KOPT-K1 (cell line): ENCODE data around the gene CBX3.
A peak's percentile ranks its signal among the peaks of the same experiment; 100 is the strongest.

Experiments used
- H3K27ac ChIP-seq: fragments of 200-600 bp; sonication (generic); 2 replicates; pipeline ENCODE4 v1.5.1; 2016; ENCODE audit warnings: antibody characterized with exemption, mild to moderate bottlenecking, low read depth, low read length; ENCODE audit not compliant: poor library complexity, severe bottlenecking
- H3K36me3 ChIP-seq: fragments of 200-600 bp; sonication (generic); 2 replicates; pipeline ENCODE4 v1.5.1; 2017; ENCODE audit warnings: antibody characterized with exemption, mild to moderate bottlenecking, low read length, moderate library complexity; ENCODE audit not compliant: insufficient read depth
- H3K9me3 ChIP-seq: fragments of 200-600 bp; sonication (generic); 2 replicates; pipeline ENCODE4 v1.5.1; 2017; ENCODE audit warnings: antibody characterized with exemption, low read length, mild to moderate bottlenecking; ENCODE audit not compliant: insufficient read depth, poor library complexity, severe bottlenecking

The CBX3 gene

DNA sequence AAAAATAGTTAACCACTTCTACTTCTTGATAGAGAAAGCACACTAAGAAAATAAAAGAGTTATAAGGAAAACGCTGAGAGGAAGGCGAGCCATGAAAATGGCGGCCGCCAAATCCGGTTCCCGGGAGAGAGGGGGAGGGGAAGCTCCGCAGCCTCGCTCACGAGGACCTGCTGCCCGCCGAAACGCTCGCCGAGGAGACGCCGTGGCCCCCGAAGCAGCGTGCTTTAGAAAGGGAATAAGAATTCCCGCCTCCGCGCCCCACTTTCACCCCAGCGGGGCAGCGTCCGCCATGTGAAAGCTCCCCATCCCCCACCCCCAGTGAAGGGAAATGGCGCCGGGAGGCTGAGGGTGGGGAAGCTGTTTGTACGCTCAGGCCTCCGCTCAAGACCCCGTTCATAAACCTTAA, 1.5 kb upstream of the CBX3 start:
- peak overlapping the region; percentile 99 for H3K27ac ChIP-seq
- peaks cover 70% of the 10 kb centered on the region for H3K36me3 ChIP-seq
- no peaks in the 10 kb centered on the region for H3K9me3 ChIP-seq

DNA sequence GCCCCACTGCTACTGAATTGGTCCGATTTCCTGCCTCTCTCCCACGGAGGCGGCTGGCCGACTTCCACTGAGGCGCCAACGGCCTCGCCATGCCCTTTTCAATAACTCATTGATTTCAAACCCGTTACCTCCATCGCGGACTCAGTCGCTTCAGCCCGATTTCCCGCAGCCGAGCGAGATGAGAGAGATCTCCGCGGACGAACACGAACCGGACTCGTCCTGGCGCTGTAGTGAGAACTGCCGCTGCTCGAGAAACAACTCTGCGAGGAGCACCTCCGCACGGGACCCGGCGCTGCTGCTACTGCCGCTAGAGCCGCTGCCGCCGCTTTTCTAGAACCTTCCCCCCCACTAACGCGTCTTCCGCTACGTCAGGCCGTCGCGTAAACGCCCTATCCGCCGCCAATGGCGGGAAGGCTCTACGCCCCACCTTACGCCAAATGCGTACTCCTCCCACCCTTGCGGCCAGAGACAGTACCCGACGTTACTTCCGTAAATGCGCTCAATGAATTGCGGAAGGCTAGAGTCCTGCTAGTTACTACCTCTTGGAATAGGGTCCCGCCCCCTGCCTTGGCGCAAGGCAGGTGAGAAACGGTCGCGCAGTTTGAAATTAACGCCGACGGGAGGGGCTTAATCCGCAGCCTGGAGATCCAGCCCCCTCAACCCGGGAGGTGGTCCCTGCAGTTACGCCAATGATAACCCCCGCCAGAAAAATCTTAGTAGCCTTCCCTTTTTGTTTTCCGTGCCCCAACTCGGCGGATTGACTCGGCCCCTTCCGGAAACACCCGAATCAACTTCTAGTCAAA, 900 bp upstream of the CBX3 start, which contains the start of gene HNRNPA2B1:
Gene HNRNPA2B1 (minus strand): TSS at position 303 of the 803 bp plus-strand sequence. CDS start 169 bp downstream, at position 134.
- no peaks in the 10 kb centered on the region for H3K9me3 ChIP-seq
- H3K36me3 ChIP-seq = peaks cover 70% of the 10 kb centered on the region
- peak within 1 kb of the TSS; percentile 99 for H3K27ac ChIP-seq

DNA sequence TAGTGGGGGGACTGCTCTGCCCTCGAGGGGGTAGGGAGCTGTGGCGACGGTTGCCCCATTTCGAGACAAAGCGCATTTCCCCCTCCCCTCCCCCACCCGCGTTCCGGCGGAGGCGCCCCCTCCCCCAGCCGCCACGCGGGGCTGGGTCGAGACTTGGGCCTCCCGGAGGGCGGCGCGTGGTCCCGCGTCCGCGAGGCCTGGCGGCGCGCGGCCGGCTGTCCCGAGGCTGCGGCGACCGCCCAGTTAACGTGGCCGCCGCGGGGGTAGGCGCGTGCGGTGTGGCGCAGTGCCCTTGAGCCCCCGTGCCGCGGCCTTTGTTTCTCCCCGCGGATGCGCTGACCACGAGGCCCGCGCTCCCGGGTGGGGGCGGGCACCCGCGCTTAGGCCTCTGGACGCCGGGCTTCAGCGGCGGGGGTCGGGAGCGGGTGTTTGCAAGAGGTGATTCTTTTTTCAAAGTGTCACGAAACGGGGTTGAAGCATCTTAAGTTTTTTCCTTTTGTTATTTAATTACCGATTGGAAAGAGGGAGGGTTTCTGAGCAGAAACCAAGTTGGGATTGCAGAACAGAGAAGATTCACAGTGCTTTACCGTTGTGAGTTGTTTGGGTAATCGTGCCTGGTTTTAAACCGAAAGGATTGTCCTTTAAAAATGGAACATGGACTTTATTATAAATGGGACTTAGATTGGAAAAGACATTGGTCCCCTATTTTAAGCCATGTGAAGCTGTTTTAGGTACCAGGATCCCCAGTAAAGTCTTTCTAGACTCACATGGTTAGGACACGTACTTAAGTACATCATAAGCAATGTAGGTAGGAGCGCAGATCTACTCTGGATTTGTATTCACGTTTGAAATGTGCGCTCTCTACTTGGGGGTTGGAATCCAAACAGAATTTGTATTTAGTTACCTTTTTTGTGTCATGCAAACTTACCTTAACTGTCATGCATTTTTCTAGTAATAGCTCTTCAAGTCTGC, 760 bp downstream of the CBX3 start:
- Histone ChIP-seq H3K36me3 (peaks cover 70% of the 10 kb centered on the region), H3K27ac (peak overlapping the region; percentile 99), H3K9me3 (no peaks in the 10 kb centered on the region)

DNA sequence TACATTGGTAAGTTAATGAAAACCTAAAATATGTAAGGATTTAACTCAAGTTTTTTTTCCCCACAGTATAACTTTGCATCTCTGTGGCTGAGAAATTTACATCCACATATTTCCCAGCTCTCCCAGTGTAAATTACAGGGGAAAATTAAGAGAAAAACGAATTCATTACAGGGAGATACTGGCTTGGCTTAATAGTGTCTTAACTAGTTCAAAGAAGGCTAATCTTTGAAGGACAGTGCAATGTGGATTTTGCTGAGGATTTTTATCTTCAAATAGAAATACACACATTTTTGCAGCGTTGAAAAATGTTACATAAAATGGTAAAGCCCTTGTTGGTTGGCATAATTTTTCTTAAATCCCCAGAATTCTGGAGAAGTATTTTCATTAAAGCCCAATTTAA, 1.5 kb downstream of the CBX3 start:
- Histone ChIP-seq H3K27ac (peak overlapping the region; percentile 99), H3K9me3 (no peaks in the 10 kb centered on the region), H3K36me3 (peaks cover 71% of the 10 kb centered on the region)

DNA sequence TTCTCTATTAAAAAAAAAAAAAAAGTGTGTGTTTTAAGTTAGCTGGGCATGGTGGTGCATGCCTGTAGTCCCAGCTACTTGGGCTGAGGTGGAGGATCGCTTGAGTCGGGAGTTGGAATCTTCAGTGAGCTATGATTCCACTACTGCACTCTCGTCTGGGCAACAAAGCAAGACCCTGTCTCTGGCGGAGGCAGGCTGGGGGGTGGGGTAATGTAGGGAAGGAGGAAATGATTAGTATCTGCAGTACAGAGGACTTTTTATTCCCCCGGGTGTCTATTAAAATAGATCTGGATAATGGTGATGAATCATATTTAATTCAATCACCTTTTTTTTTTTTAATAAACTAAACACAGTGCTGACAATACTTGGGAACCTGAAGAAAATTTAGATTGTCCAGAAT, 6.5 kb downstream of the CBX3 start:
- no peak overlapping the region for H3K27ac ChIP-seq
- no peaks in the 10 kb centered on the region for H3K9me3 ChIP-seq
- peaks cover 100% of the 10 kb centered on the region for H3K36me3 ChIP-seq

DNA sequence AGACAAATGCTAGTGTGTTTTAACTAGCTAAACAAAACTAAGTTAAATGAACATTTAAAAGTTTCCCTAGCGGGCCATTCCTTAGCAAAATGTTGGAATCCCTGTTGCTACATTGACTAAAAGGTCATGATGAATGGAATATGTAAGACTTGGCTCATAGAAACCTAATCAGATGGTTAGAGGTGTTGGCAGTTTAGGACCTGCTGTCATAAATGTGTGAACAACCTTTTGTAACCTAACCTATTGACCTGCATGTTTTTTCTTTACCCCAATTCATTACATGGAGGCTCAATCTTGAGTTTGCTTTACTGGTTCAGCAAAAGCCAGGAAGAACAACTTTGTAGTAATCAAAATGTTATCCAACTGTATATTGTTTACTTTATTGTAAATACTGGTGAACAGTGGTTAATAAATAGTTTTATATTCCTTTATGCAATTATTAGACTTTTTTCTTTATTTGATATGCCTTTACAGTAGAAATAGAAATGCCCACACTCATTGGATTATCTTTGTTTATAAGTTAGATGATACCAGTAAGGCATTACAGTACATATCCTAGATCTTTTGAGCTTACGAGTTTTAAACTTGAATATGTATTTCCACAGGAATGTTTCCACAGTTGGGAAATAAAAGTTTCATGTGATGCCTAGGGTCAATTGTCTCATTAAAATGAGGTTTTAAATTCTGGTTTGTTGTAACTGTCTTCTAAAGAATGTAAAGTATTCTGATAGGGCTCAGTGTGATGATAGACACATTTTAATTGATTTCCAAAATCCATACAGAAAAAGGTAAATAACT, 11.6 kb downstream of the CBX3 start:
- Histone ChIP-seq H3K27ac (no peak overlapping the region), H3K36me3 (peaks cover 58% of the 10 kb centered on the region), H3K9me3 (no peaks in the 10 kb centered on the region)

DNA sequence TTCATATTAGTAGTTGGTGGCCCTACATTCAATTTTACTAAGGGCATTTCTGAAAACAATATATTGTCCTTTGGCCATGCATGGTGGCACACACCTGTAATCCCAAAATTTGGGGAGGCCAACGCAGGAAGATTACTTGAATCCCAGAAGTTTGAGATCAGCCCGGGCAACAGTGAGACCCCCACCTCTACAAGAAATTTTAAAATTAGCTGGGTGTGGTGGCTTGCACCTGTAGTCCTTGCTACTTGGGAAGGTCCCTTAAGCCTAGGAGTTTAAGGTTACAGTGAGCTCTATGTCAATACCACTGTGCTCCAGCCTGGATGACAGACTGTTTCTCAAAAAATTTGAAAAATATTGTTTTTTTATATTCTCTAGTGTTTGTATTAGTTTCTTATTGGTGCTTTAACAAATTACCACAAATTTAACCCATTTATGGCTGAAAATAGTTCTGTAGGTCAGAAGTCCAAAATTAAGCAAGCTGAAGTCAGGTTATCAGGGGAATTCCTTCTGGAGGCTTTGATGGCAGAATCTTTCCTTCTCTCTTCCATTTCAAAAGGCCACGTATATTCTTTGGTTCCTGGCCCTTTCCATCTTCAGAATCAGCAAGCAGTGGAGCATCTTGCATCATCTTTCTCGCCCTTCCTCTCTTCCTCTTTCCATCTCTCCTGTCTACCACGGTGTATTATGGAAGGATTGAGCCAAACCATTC, 12.4 kb downstream of the CBX3 start:
- Histone ChIP-seq H3K36me3 (peaks cover 50% of the 10 kb centered on the region), H3K9me3 (no peaks in the 10 kb centered on the region), H3K27ac (no peak overlapping the region)

DNA sequence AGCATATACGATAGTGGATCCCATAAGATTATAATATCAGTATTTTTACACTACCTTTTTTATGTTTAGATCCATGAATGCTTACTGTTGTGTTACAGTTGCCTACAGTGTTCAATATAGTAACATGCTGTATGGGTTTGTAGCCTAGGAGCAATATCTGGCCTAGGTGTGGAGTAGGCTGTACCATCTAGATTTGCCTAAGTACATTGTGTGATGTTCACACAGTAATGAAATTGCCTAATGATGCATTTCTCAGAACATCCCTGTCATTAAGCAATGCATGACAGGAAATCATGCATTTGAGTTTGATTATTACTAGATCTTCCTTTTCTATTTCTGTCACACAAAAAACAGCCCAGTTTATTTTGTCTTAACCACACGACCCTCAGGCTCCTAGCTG, 14.5 kb downstream of the CBX3 start:
- no peak overlapping the region for H3K27ac ChIP-seq
- H3K9me3 ChIP-seq = no peaks in the 10 kb centered on the region
- peaks cover 29% of the 10 kb centered on the region for H3K36me3 ChIP-seq

DNA sequence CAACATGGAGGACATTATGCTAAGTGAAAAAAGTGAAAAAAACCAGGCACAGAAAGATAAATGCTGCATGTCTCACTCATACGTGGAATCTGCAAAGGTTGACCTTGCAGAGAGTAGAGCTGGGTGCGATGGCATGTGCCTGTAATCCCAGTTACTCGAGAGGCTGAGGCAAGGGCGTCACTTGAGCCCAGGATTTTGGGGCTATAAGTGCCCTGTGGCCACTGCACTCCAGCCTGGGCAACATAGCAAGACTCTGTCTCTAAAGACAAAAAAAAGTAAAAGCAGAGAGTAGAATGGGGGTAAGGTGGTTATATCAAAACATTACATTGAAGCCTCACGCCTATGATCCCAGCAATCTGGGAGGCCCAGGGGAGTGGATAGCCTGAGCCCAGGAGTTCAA, 22.8 kb downstream of the CBX3 start:
- H3K36me3 ChIP-seq = no peaks in the 10 kb centered on the region
- H3K9me3 ChIP-seq = no peaks in the 10 kb centered on the region
- no peak overlapping the region for H3K27ac ChIP-seq

DNA sequence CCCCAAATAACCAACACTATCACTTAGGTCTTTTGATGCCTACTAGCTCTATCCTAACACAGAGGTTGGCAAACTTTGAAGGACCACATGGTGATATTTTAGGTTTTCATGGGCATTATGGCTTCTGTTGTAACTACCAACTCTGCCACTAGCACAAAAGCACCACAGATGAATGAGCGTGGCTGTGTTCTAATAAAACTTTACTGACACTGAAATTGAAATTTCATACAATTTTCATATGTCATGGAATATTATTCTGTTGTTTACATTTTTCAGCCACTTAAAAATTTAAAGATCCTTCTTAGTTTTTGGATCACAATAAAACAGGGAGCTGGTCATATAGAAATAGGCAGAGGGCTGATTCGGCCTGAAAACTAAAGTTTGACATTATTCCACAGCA, 26.4 kb downstream of the CBX3 start:
- Histone ChIP-seq H3K27ac (no peak overlapping the region), H3K9me3 (no peaks in the 10 kb centered on the region), H3K36me3 (no peaks in the 10 kb centered on the region)

DNA sequence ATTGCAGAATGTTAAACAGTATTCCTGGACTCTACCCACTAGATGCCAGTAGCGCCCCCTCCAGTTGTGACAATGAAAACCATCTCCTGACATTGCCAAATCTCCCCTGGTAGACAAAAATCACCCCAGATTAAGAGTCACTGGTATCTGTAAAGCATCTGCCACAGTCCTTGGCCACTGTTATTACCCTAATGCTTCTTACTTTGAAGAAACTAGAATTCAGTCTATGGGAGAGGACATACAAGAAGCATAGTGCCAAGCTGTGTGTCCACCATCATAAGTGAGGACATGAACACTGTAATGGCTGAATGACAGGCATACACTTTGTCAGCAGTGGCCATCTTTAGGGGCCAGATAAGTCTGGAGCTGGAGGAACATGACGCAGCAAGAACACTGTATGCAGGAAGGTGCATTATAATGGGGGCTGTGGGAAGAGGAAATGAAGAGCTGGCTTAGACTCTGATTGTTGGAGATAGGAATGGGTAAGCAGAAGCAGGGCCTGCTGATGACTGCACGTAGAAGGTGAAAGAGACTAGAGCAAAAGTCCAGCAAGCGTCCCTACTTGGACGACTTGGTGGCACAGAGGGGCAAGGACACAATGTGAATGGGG, 32.5 kb downstream of the CBX3 start:
- Histone ChIP-seq H3K36me3 (no peaks in the 10 kb centered on the region), H3K27ac (no peak overlapping the region), H3K9me3 (no peaks in the 10 kb centered on the region)

DNA sequence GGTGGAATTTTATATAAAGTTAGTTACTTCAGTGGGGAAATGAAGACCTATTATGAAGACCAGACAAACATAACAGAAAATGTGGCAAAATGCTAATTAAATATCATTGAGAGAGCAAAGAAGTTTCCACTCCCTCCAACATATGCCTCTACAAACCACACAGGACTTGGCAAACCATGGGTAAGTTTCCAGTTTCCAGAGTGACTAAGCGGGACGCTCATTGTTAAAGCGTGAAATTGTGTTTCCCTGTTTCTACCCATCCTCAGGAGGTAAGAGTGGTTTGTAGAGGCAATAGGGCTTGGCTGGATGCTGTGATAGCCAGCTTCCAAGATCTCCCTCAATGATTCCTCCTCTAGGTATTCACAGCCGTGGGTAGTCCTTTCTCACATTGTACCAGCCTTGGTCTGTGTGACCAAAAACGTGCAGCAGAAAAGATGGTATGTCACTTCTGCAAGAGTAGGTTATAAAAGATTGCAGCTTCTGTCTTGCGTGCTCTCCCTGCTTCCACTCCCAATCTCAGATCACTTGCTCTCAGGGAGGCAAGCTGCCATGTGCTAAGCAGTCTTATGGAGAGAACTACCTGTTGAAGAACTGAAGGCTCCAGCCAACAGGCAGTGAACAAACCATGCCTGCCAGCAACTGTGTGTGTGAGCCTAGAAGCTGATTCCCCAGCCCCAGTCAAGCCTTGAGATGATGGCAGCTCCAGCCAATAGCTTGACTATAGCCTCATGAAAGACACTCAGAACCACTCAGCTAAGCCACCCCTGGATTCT, 35.7 kb downstream of the CBX3 start:
- no peak overlapping the region for H3K27ac ChIP-seq
- no peaks in the 10 kb centered on the region for H3K36me3 ChIP-seq
- no peaks in the 10 kb centered on the region for H3K9me3 ChIP-seq

DNA sequence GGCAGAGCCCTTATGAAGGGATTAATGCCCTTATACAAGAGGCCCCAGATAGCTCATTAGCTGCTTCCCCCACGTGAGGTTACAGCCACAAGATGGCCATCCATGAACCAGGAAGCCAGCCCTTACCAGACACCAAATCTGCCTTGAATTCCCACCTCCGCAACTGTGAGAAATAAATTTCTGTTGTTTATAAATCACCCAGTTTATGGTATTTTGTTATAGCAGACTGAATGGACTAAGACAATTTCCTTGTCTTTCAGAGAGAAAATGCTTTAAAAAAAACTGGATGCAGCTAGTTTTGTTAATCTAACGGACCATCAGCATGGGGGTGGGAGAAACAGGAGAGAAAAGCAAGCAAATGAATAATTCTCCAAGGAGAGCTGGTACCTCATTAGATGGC, 36.5 kb downstream of the CBX3 start:
- Histone ChIP-seq H3K36me3 (no peaks in the 10 kb centered on the region), H3K27ac (no peak overlapping the region), H3K9me3 (no peaks in the 10 kb centered on the region)
